GM18511 (cell line): ENCODE measurements around the gene ARHGEF39.

ENCODE experiments used
- ATAC-seq: cut with Tn5 transposase; IDR thresholded peaks from one replicate; pipeline ENCODE4 v1.9.1; 2021; ENCODE audit warnings: mild to moderate bottlenecking, moderate library complexity; ENCODE audit not compliant: unreplicated experiment

Gene ARHGEF39

GRCh38 chr9:35691757-35692301, 26.8 kb upstream of the ARHGEF39 start:
- ATAC-seq, result no peak

GRCh38 chr9:35691334-35691650, 26.3 kb upstream of the ARHGEF39 start:
- no peak for ATAC-seq

- ATAC-seq, result no peak
These were observed 25.8 kb upstream of the ARHGEF39 start for GRCh38 chr9:35690614-35691333.

- ATAC-seq, result no peak
These were observed 25.3 kb upstream of the ARHGEF39 start for GRCh38 chr9:35690294-35690613.

GRCh38 chr9:35689542-35690293, 24.7 kb upstream of the ARHGEF39 start, which contains the start of gene TPM2:
Gene TPM2, minus strand, starts transcription at chr9:35689925. Its CDS starts 108 bp downstream, at chr9:35689817.
- no peak for ATAC-seq

GRCh38 chr9:35688558-35689541, 23.9 kb upstream of the ARHGEF39 start:
- no peak for ATAC-seq

GRCh38 chr9:35687972-35688557, 23.1 kb upstream of the ARHGEF39 start:
- no peak for ATAC-seq

GRCh38 chr9:35687306-35687705, 22.3 kb upstream of the ARHGEF39 start:
- ATAC-seq, result no peak

- ATAC-seq, result no peak
These were observed 21.5 kb upstream of the ARHGEF39 start for GRCh38 chr9:35686222-35687203.

GRCh38 chr9:35685506-35685905, 20.5 kb upstream of the ARHGEF39 start:
- ATAC-seq, result no peak

GRCh38 chr9:35684921-35685320, 19.9 kb upstream of the ARHGEF39 start:
- no peak for ATAC-seq

- no peak for ATAC-seq
These were observed 18.3 kb upstream of the ARHGEF39 start for GRCh38 chr9:35683323-35683722.

- ATAC-seq, result no peak
These were observed 17.7 kb upstream of the ARHGEF39 start for GRCh38 chr9:35682520-35683315.

GRCh38 chr9:35682051-35682450, 17.1 kb upstream of the ARHGEF39 start:
- ATAC-seq, result no peak

- no peak for ATAC-seq
These were observed 16.5 kb upstream of the ARHGEF39 start for GRCh38 chr9:35681341-35682002.

GRCh38 chr9:35680331-35681105, 15.5 kb upstream of the ARHGEF39 start:
- no peak for ATAC-seq

- ATAC-seq, result no peak
These were observed 14.9 kb upstream of the ARHGEF39 start for GRCh38 chr9:35679766-35680330.
